ENCODE data around the gene EYA4.

GRCh38 chr6:133503336-133503729, 262.2 kb downstream of the EYA4 start:
- TF ChIP-seq CTCF (IDR thresholded peaks at IDR 0.05; ENCODE audit: low read length) = no peak
- TF ChIP-seq EZH2 (optimal IDR thresholded peaks at IDR 0.05; ENCODE audit: low read depth, low read length) = no peak

Data from MM.1S (cell line).